Breast epithelium (tissue), 3 donors: ENCODE data around the gene MVB12B.

ENCODE experiments used
- POLR2A ChIP-seq: fragments of 450-650 bp; IDR thresholded peaks from one replicate; pipeline ENCODE4 v1.6.1; 2016; ENCODE audit warnings: antibody characterized with exemption, mild to moderate bottlenecking, moderate library complexity
- TF ChIP-seq, protein P1 (sequence below), 3 donors: fragments of 450-650 bp; IDR thresholded peaks; one replicate each; pipeline ENCODE4 v1.5.1; 2016 to 2017; ENCODE audit warnings: antibody characterized with exemption in 3 of 3, mild to moderate bottlenecking in 3 of 3, moderate library complexity in 3 of 3

DNA sequence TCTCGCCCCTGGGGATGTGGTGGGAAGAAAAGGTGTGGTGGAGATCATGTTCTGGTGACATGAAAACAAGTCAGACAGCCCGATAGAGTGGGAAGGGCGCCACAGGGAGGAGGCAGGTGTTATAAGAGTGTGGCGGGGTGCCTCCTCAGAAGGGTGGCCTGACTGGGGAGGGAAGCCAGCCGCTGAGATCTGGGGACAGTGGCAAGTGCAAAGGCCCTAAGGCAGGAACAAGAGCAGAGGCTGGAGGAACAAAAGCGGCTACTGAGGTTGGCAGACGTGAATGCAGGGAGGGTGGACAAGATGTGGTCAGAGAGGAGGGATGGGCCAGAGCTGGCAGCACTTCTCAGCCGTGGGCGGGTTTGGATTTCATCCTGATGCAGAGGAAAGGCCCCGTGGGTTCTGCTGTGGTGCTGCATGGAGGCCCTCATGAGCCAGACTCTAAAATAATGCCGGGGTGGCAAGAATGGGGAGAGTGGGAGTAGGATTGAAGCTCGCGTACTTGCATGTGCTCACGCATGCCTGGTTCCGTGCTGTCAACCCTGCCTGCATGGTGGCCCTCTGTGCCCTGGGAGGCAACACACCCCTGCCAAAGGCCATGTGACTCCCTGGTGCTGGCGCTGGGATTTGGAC, 89.2 kb downstream of the MVB12B start:
- TF ChIP-seq, protein P1, sequence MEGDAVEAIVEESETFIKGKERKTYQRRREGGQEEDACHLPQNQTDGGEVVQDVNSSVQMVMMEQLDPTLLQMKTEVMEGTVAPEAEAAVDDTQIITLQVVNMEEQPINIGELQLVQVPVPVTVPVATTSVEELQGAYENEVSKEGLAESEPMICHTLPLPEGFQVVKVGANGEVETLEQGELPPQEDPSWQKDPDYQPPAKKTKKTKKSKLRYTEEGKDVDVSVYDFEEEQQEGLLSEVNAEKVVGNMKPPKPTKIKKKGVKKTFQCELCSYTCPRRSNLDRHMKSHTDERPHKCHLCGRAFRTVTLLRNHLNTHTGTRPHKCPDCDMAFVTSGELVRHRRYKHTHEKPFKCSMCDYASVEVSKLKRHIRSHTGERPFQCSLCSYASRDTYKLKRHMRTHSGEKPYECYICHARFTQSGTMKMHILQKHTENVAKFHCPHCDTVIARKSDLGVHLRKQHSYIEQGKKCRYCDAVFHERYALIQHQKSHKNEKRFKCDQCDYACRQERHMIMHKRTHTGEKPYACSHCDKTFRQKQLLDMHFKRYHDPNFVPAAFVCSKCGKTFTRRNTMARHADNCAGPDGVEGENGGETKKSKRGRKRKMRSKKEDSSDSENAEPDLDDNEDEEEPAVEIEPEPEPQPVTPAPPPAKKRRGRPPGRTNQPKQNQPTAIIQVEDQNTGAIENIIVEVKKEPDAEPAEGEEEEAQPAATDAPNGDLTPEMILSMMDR (IDR thresholded peaks at IDR 0.05), result no peak
- TF ChIP-seq POLR2A, result no peak
